ENCODE measurements around the gene SCGB1A1. TPM values are rescaled to one million over a fixed set of nuclear protein-coding genes. Genes with fewer than 3 reads are reported as not detected.

The SCGB1A1 gene
- polyA plus RNA-seq, 1 of the 3 experiments (the other 2 are of a cell fraction), result not detected

DNA sequence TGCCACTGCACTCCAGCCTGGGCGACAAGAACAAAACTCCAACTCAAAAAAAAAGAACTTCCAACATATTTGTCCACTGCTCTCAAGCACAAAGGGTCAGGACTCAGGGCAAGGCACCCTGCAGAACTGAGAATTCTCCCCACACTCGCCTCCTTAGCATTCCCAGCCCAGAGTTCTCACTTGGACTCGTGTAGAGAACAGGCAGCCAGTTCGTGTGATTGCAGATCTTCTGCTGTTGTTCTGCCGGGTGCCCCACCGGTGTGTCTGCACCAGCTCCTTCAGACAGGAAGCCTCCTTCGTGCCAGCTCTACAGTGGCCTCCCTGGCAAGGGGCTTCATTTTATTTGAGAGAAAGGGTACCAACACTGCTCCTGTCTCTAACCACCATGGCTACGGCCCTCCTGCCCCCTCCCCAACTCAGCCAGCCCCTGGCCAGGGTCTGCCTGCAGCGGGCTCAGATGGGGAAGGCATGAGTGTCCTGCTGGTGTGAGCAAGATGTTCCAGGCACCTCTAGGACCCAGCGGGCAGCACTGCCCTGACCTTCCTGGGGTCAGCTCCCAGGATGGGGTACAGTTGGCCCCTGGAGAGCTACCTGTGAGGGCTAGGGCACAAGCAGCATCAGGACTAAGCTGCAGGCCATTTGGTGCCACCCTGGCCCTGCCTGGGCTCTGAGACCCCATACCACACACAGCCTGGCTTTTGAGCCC is 19.5 kb upstream of the SCGB1A1 start:
- peak overlapping the region; percentile 73 for H3K4me2 ChIP-seq
- no peaks in the 10 kb centered on the region for H4K20me1 ChIP-seq (ENCODE audit: insufficient read depth)
- peaks cover 29 to 60% of the 10 kb centered on the region in 2 experiments; a peak in 3 of 4 replicates for H3K4me1 ChIP-seq (ENCODE audit: control insufficient read depth in 1 of 2, insufficient read depth in 2 of 2, low read depth in 1 of 2, low read length in 1 of 2)
- WGBS (ENCODE audit: low lambda C conversion rate), result 70% methylated on average over 7 of the region's 10 CpGs
- H3K27me3 ChIP-seq (ENCODE audit: insufficient read depth), result no peaks in the 10 kb centered on the region
- TF ChIP-seq, protein P1, sequence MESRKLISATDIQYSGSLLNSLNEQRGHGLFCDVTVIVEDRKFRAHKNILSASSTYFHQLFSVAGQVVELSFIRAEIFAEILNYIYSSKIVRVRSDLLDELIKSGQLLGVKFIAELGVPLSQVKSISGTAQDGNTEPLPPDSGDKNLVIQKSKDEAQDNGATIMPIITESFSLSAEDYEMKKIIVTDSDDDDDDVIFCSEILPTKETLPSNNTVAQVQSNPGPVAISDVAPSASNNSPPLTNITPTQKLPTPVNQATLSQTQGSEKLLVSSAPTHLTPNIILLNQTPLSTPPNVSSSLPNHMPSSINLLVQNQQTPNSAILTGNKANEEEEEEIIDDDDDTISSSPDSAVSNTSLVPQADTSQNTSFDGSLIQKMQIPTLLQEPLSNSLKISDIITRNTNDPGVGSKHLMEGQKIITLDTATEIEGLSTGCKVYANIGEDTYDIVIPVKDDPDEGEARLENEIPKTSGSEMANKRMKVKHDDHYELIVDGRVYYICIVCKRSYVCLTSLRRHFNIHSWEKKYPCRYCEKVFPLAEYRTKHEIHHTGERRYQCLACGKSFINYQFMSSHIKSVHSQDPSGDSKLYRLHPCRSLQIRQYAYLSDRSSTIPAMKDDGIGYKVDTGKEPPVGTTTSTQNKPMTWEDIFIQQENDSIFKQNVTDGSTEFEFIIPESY (IDR thresholded peaks at IDR 0.05; ENCODE audit: borderline replicate concordance, low read depth), result no peak
- TF ChIP-seq SIN3A (IDR thresholded peaks at IDR 0.05; ENCODE audit: borderline replicate concordance, low read depth, low read length) (no peak), EZH2phosphoT487 (IDR thresholded peaks at IDR 0.05; ENCODE audit: borderline replicate concordance, low read depth) (no peak)
- H3K4me3 ChIP-seq (ENCODE audit: low read depth in 2 of 2, low read length in 1 of 2), result no peak overlapping the region
- peaks cover 7% of the 10 kb centered on the region for H3F3A ChIP-seq (replicated peaks; ENCODE audit: insufficient read depth)
- H3K79me2 ChIP-seq (ENCODE audit: insufficient read depth), result no peaks in the 10 kb centered on the region
- H3K27ac ChIP-seq (ENCODE audit: low read depth in 2 of 2, low read length in 1 of 2), result peak overlapping the region; percentile 21 to 76; a peak in 2 of 4 replicates
- no peaks in the 10 kb centered on the region for H3K9me2 ChIP-seq
- no peaks in the 10 kb centered on the region for H3K9me3 ChIP-seq
- no peak overlapping the region for H2AFZ ChIP-seq (ENCODE audit: low read depth)
- POLR2A ChIA-PET, result interaction anchor here (1.2 to 2.4 kb wide), 2 partner anchors 266 to 442 kb away, joined by 3 to 7 read pairs; partner anchors contain the start of genes C11orf98 and CSKMT
- no peak for DNase-seq
- no peak overlapping the region for H3K9ac ChIP-seq
- H3K36me3 ChIP-seq (replicated peaks in 1 of 2; ENCODE audit: control insufficient read depth in 1 of 2, insufficient read depth in 2 of 2, low read length in 1 of 2), result no peaks in the 10 kb centered on the region
- CTCF ChIA-PET, result interaction anchor here (0.9 to 5.5 kb wide), 7 partner anchors 25 to 168 kb away, joined by 3 to 60 read pairs (median 4); no protein-coding TSS in a partner anchor

DNA sequence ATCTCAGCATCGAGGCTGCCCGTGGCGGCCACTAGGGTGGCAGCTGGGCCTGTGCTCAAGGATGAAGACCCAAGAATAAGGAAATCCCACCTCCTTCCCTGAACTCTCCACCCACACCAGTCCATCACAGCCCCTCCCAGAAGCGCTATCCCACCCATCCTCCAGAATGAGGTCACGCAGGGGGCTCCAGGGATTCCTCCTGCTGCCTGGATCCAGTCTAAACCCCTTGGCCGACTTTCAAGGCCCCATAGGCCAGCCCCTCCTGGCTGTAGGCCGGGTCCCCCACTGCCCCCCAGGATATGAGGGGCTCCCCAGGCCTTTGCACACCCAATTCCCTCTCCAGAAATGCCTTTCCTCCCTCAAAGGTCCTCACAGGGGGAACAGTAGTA is 19.0 kb upstream of the SCGB1A1 start:
- CTCF ChIA-PET, result interaction anchor here (0.9 to 5.5 kb wide), 8 partner anchors 8 to 168 kb away, joined by 3 to 60 read pairs (median 4); no protein-coding TSS in a partner anchor
- H4K20me1 ChIP-seq (ENCODE audit: insufficient read depth), result no peaks in the 10 kb centered on the region
- H3K4me1 ChIP-seq (ENCODE audit: control insufficient read depth in 1 of 2, insufficient read depth in 2 of 2, low read depth in 1 of 2, low read length in 1 of 2), result peaks cover 29 to 57% of the 10 kb centered on the region in 2 experiments; a peak in 3 of 4 replicates
- H3K9ac ChIP-seq, result no peak overlapping the region
- WGBS (ENCODE audit: low lambda C conversion rate), result 93% methylated on average over 2 of the region's 7 CpGs
- H3K9me2 ChIP-seq, result no peaks in the 10 kb centered on the region
- TF ChIP-seq, protein P2, sequence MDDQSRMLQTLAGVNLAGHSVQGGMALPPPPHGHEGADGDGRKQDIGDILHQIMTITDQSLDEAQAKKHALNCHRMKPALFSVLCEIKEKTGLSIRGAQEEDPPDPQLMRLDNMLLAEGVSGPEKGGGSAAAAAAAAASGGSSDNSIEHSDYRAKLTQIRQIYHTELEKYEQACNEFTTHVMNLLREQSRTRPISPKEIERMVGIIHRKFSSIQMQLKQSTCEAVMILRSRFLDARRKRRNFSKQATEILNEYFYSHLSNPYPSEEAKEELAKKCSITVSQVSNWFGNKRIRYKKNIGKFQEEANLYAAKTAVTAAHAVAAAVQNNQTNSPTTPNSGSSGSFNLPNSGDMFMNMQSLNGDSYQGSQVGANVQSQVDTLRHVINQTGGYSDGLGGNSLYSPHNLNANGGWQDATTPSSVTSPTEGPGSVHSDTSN (IDR thresholded peaks at IDR 0.05), result no peak
- no peaks in the 10 kb centered on the region for H3K79me2 ChIP-seq (ENCODE audit: insufficient read depth)
- no peak overlapping the region for H3K4me3 ChIP-seq (ENCODE audit: low read depth in 2 of 2, low read length in 1 of 2)
- no peak for DNase-seq
- H3F3A ChIP-seq (replicated peaks; ENCODE audit: insufficient read depth), result peaks cover 7% of the 10 kb centered on the region
- peak overlapping the region in 1 of 2 experiments; percentile 76; a peak in 2 of 4 replicates for H3K27ac ChIP-seq (ENCODE audit: low read depth in 2 of 2, low read length in 1 of 2)
- H3K9me3 ChIP-seq, result no peaks in the 10 kb centered on the region
- H3K36me3 ChIP-seq (replicated peaks in 1 of 2; ENCODE audit: control insufficient read depth in 1 of 2, insufficient read depth in 2 of 2, low read length in 1 of 2), result no peaks in the 10 kb centered on the region
- H3K4me2 ChIP-seq, result peak overlapping the region; percentile 73; the same call in 1 of the 2 replicates
- no peaks in the 10 kb centered on the region for H3K27me3 ChIP-seq (ENCODE audit: insufficient read depth)
- no peak overlapping the region for H2AFZ ChIP-seq (ENCODE audit: low read depth)
- POLR2A ChIA-PET, result interaction anchor here (1.0 to 2.4 kb wide), 3 partner anchors 157 to 265 kb away, joined by 4 to 7 read pairs (median 7); partner anchors contain the start of genes C11orf98, CSKMT and TUT1

Data from SK-N-SH (cell line).